Effector memory CD8-positive, alpha-beta T cell (primary cell): Measurements from ENCODE around the gene ANKFY1.

Experiments
- ATAC-seq: fragments of 150-1000 bp; cut with Tn5 transposase; replicated peaks from 2 replicates; pipeline ENCODE4 v1.10.0; 2021; ENCODE audit warnings: mild to moderate bottlenecking, moderate library complexity
- DNase-seq, 3 experiments: peaks; one replicate each; pipeline ENCODE4 v3.0.0; 2021
- H3K27ac Mint-ChIP-seq, 2 donors: one replicate each; pipeline ENCODE4 v1.8.0; 2022; ENCODE audit warnings: mild to moderate bottlenecking in 2 of 2, mixed read lengths in 2 of 2, moderate library complexity in 2 of 2
- H3K27me3 Mint-ChIP-seq, 2 donors: one replicate each; pipeline ENCODE4 v1.8.0; 2022; ENCODE audit warnings: mixed read lengths in 2 of 2
- H3K36me3 Mint-ChIP-seq: one replicate; pipeline ENCODE4 v1.8.0; 2022; ENCODE audit warnings: mild to moderate bottlenecking, moderate library complexity, mixed read lengths; ENCODE audit not compliant: insufficient read depth
- H3K4me1 Mint-ChIP-seq, 2 donors: one replicate each; pipeline ENCODE4 v1.8.0; 2022; ENCODE audit warnings: low read depth in 2 of 2, mixed read lengths in 2 of 2
- H3K4me3 Mint-ChIP-seq, 2 donors: one replicate each; pipeline ENCODE4 v1.8.0; 2022; ENCODE audit warnings: mild to moderate bottlenecking in 2 of 2, mixed read lengths in 2 of 2, moderate library complexity in 2 of 2
- H3K9me3 Mint-ChIP-seq, 2 donors: one replicate each; pipeline ENCODE4 v1.8.0; 2022; ENCODE audit warnings: mixed read lengths in 2 of 2

The ANKFY1 gene

DNA sequence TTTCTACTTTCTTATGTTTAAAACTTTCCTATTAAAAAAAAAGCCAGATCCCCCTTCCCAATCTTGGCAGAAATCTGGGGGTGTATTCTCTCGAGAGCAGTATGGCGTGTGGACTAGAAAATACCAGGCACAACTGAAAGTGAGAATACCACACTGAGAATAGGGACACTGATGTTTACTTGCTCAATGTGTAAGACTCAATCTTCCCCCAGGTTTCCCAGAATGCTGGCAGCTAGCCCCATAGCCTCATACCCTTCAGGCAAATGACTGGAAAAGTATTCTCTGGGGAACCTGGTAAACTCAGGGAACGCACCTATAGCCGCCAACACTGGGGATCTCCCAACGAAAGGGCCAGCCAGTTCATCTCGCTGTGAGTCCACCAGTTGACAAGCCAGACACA is 136.2 kb downstream of the ANKFY1 start:
- Mint-ChIP-seq H3K36me3 (peaks cover 40% of the 10 kb centered on the region), H3K27me3 (no peaks in the 10 kb centered on the region), H3K4me1 (peaks cover 17 to 38% of the 10 kb centered on the region in 2 donors), H3K27ac (peak overlapping the region; percentile 39 to 62), H3K9me3 (no peaks in the 10 kb centered on the region), H3K4me3 (no peak overlapping the region)
- ATAC-seq: no peak
- DNase-seq: no peak

DNA sequence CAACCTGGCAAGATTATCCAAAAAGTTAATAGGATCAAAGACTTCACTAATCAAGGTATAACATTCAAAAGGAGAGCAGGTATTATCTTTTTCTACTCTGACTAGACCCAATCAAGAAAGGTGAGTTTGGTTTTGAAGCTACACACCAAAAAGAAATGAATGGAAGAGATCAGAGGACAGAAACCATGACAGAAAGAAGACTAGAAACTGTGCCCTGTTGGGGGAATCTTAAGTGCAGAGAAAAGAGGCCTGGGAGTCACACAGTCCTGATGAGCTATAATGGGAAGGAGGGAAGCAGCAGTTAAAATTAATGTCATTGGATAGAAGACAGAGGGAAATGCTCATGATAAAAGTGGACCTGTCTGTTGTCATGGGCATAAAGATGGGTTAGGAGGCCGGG is 138.2 kb downstream of the ANKFY1 start:
- H3K4me3 Mint-ChIP-seq: no peak overlapping the region
- peaks cover 14 to 38% of the 10 kb centered on the region in 2 donors for H3K4me1 Mint-ChIP-seq
- ATAC-seq (no peak), DNase-seq (no peak)
- H3K9me3 Mint-ChIP-seq: no peaks in the 10 kb centered on the region
- H3K27ac Mint-ChIP-seq: peak overlapping the region; percentile 45 to 86
- H3K36me3 Mint-ChIP-seq: peaks cover 48% of the 10 kb centered on the region
- no peaks in the 10 kb centered on the region for H3K27me3 Mint-ChIP-seq

DNA sequence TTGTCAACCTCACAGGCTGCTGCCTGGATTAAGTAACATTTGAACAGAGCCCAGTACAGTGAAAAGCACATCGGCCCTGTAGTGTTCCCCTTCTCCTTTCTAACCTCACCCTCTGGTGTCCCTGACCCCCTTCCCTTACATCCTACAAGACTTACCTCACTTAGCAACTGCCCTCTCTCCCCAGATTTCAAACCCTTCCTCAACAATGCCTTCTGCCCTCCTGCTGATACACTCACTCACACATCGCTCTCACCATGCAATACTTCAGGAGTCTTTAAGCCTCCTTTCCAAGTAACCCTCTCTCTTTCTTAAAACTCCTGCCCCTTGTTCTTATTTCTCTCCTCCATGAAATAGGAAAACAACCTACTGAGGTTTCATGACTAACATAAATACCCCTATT is 138.8 kb downstream of the ANKFY1 start:
- H3K27ac Mint-ChIP-seq: peak overlapping the region; percentile 45 to 86
- peaks cover 14 to 33% of the 10 kb centered on the region in 2 donors for H3K4me1 Mint-ChIP-seq
- DNase-seq (no peak), ATAC-seq (no peak)
- no peaks in the 10 kb centered on the region for H3K27me3 Mint-ChIP-seq
- no peaks in the 10 kb centered on the region for H3K9me3 Mint-ChIP-seq
- H3K36me3 Mint-ChIP-seq: peaks cover 50% of the 10 kb centered on the region
- H3K4me3 Mint-ChIP-seq: no peak overlapping the region

DNA sequence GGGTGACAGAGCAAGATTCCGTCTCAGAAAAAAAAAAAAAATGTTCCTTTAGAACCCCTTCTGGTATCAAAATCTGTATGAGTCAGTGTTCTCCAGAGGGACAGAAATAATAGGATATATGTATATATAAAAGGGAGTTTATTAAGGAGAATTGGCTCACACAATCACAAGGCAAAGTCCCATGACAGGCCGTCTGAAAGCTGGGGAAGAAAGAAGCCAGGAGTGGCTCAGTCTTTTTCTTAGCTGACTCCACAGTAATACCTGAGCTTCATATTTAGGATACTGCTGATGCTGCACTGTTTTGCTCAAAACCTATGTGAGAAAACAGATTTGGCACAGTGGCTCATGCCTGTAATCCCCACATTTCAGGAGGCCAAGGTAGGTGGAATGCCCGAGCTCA is 143.4 kb downstream of the ANKFY1 start:
- DNase-seq: no peak
- Mint-ChIP-seq H3K27me3 (no peaks in the 10 kb centered on the region), H3K9me3 (no peaks in the 10 kb centered on the region), H3K27ac (no peak overlapping the region), H3K4me3 (no peak overlapping the region), H3K4me1 (peaks cover 4 to 18% of the 10 kb centered on the region in 2 donors), H3K36me3 (peaks cover 63% of the 10 kb centered on the region)
- ATAC-seq: no peak

DNA sequence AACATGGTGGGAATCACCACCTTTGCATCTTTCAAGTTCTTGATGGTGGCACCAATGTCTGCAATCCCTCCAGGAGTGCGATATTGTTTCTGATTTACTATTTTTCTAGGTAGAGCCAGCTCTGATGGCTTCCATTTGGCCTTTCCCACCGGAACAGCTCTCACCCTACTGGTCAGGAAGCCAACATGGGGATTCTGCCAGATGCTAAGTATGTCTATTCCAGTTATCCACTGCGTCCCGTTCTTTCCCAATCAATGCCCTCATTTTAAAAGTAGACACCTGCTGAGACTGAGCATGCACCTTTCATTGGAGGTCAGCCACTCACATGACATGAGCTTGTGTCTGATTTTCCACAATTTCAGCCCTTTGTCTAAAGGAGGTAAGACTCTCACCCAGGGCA is 144.5 kb downstream of the ANKFY1 start:
- Mint-ChIP-seq H3K4me3 (no peak overlapping the region), H3K9me3 (no peaks in the 10 kb centered on the region), H3K27ac (no peak overlapping the region), H3K36me3 (peaks cover 62% of the 10 kb centered on the region), H3K4me1 (peaks cover 0 to 12% of the 10 kb centered on the region in 2 donors), H3K27me3 (no peaks in the 10 kb centered on the region)
- ATAC-seq (no peak), DNase-seq (no peak)

DNA sequence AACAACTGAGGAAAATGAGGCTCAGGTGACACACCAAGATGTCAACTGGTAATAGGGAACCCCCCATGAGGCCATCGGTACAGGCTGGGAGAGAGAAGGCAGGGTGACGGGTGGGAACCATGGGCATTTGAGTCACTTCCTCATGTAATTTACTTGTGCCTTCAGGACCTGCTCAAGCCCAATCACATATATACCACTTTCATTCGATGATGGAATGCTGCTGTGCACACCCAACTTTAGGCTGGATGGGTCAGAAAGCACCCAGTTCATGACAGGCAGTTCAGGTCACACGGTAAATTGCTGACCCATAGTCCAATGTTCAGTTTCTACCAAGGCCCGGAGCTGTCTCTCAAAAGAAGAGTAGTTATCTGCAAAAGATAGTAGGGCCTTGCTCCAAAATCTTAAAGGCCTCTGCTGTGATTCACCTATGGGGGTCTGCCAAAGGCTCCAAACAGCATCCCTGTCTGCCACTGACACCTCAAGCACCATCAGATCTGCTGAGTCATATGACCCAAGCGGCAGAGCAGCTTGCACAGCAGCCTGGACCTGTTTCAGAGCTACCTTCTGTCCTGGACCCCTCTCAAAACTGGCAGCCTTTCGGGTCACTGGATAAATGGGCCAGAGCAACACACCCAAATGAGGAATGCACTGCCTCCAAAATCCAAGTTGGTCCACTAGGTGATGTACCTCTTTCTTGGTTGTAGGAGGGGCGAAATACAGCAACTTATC is 145.6 kb downstream of the ANKFY1 start:
- peaks cover 70% of the 10 kb centered on the region for H3K36me3 Mint-ChIP-seq
- no peaks in the 10 kb centered on the region for H3K27me3 Mint-ChIP-seq
- no peak overlapping the region for H3K27ac Mint-ChIP-seq
- no peak overlapping the region for H3K4me3 Mint-ChIP-seq
- peaks cover 0 to 12% of the 10 kb centered on the region in 2 donors for H3K4me1 Mint-ChIP-seq
- no peaks in the 10 kb centered on the region for H3K9me3 Mint-ChIP-seq
- DNase-seq (no peak), ATAC-seq (no peak)

DNA sequence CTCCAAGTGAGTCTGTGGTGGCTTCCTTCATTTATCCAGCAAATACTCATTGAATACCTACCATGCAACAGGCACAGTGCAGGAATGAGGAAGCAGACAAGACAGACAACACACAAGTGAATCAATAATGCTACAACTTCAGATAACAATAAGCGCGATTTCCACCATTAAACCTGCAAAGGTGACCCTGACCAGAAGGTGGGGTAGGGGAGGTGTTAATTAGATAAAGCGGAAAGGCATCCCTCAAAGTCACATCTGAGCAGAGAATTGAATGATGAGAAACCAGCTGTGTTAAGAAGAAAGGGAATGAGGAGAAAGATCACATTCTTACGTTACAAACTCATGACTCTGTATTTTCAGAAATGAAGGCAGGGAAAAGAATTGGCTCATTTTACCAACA is 147.3 kb downstream of the ANKFY1 start:
- Mint-ChIP-seq H3K27me3 (no peaks in the 10 kb centered on the region), H3K4me1 (peaks cover 2 to 12% of the 10 kb centered on the region in 2 donors), H3K36me3 (peaks cover 67% of the 10 kb centered on the region), H3K9me3 (no peaks in the 10 kb centered on the region), H3K4me3 (no peak overlapping the region), H3K27ac (no peak overlapping the region)
- DNase-seq (no peak), ATAC-seq (no peak)
